HG03378 (cell line): Measurements from ENCODE around the gene RELL2.
"Not testable (repeated sequence)": the region's sequence is repeated elsewhere in the genome, so short reads cannot be mapped to it uniquely, and the experiment has no call there.

Experiments
- ATAC-seq: cut with Tn5 transposase; IDR thresholded peaks from one replicate; pipeline ENCODE4 v1.9.1; 2021; ENCODE audit warnings: mild to moderate bottlenecking, moderate library complexity; ENCODE audit not compliant: unreplicated experiment

RELL2 gene

GRCh38 chr5:141636413-141637122, at the start of gene RELL2, which contains the start of gene HDAC3:
Gene RELL2 (plus strand): TSS chr5:141636997. CDS start chr5:141638226, 1,229 bp downstream.
Gene HDAC3 (minus strand): TSS chr5:141636849. CDS start chr5:141636790, 59 bp downstream.
- ATAC-seq: peak; percentile 45

GRCh38 chr5:141590127-141590526, 46.7 kb upstream of the RELL2 start:
- ATAC-seq: no peak

- no peak for ATAC-seq
Measured at GRCh38 chr5:141596867-141597266, 39.9 kb upstream of the RELL2 start.

GRCh38 chr5:141597394-141597793, 39.4 kb upstream of the RELL2 start:
- no peak for ATAC-seq

- ATAC-seq: no peak
Measured at GRCh38 chr5:141597814-141598213, 39.0 kb upstream of the RELL2 start.

- ATAC-seq: peak; percentile 49
Measured at GRCh38 chr5:141598391-141599345, 38.1 kb upstream of the RELL2 start.

GRCh38 chr5:141602606-141603005, 34.2 kb upstream of the RELL2 start:
- no peak for ATAC-seq

- ATAC-seq: no peak
Measured at GRCh38 chr5:141603923-141604717, 32.7 kb upstream of the RELL2 start.

GRCh38 chr5:141605523-141606277, 31.1 kb upstream of the RELL2 start:
- ATAC-seq: peak; percentile 94

- ATAC-seq: no peak
Measured at GRCh38 chr5:141608046-141608445, 28.8 kb upstream of the RELL2 start.

GRCh38 chr5:141608557-141608956, 28.2 kb upstream of the RELL2 start:
- no peak for ATAC-seq

GRCh38 chr5:141609044-141609443, 27.8 kb upstream of the RELL2 start:
- ATAC-seq: no peak

GRCh38 chr5:141609921-141610320, 26.9 kb upstream of the RELL2 start:
- not testable (repeated sequence) for ATAC-seq

GRCh38 chr5:141611289-141611688, 25.5 kb upstream of the RELL2 start:
- no peak for ATAC-seq

GRCh38 chr5:141613344-141613743, 23.5 kb upstream of the RELL2 start:
- ATAC-seq: no peak

GRCh38 chr5:141615991-141616720, 20.6 kb upstream of the RELL2 start:
- ATAC-seq: no peak

- no peak for ATAC-seq
Measured at GRCh38 chr5:141617128-141617527, 19.7 kb upstream of the RELL2 start.

GRCh38 chr5:141617682-141618029, 19.1 kb upstream of the RELL2 start:
- peak; percentile 6 for ATAC-seq

- peak; percentile 13 for ATAC-seq
Measured at GRCh38 chr5:141618030-141618803, 18.6 kb upstream of the RELL2 start.
